ENCODE results near the gene DKKL1. TPM values are rescaled to one million over a fixed set of nuclear protein-coding genes. Genes with fewer than 3 reads are reported as not detected.

The DKKL1 gene
- total and polyA plus RNA-seq, 2 experiments from 2014 or later: 2.2 to 6.0 TPM

GRCh38 chr19:49333418-49333805, 30.3 kb upstream of the DKKL1 start:
- Histone ChIP-seq H3K9me3 (ENCODE audit: low read depth) (no peaks in the 10 kb centered on the region), H2AFZ (no peak overlapping the region), H3K4me3 (no peak overlapping the region), H3K79me2 (no peaks in the 10 kb centered on the region), H3K27ac (no peak overlapping the region), H3K27me3 (no peaks in the 10 kb centered on the region), H4K20me1 (ENCODE audit: insufficient read depth, poor library complexity, severe bottlenecking) (peaks cover 6% of the 10 kb centered on the region), H3K9me2 (replicated peaks; ENCODE audit: insufficient read depth) (no peaks in the 10 kb centered on the region), H3K36me3 (replicated peaks; ENCODE audit: insufficient read depth, low read depth) (no peaks in the 10 kb centered on the region), H3K4me1 (ENCODE audit: insufficient read depth) (no peaks in the 10 kb centered on the region), H3K4me2 (no peak overlapping the region)
- 78% methylated on average over 3 of the region's 3 CpGs for WGBS (ENCODE audit: low lambda C conversion rate, missing lambda C conversion rate)
- TF ChIP-seq EZH2phosphoT487 (IDR thresholded peaks at IDR 0.05; ENCODE audit: low read depth, severe bottlenecking, unreplicated experiment): no peak
- TF ChIP-seq CTCF (IDR thresholded peaks at IDR 0.05; ENCODE audit: poor library complexity): no peak
- DNase-seq (ENCODE audit: low spot score): no peak

- TF ChIP-seq CTCF (IDR thresholded peaks at IDR 0.05; ENCODE audit: poor library complexity) (no peak), EZH2phosphoT487 (IDR thresholded peaks at IDR 0.05; ENCODE audit: low read depth, severe bottlenecking, unreplicated experiment) (no peak), EZH2 (IDR thresholded peaks at IDR 0.05; ENCODE audit: borderline replicate concordance) (no peak)
- WGBS (ENCODE audit: low lambda C conversion rate, missing lambda C conversion rate): 90% methylated on average over 8 of the region's 8 CpGs
- no peak overlapping the region for H3K4me3 ChIP-seq
- peaks cover 7% of the 10 kb centered on the region for H4K20me1 ChIP-seq (ENCODE audit: insufficient read depth, poor library complexity, severe bottlenecking)
- H2AFZ ChIP-seq: no peak overlapping the region
- no peaks in the 10 kb centered on the region for H3K4me1 ChIP-seq (ENCODE audit: insufficient read depth)
- no peaks in the 10 kb centered on the region for H3K79me2 ChIP-seq
- H3K36me3 ChIP-seq (replicated peaks; ENCODE audit: insufficient read depth, low read depth): no peaks in the 10 kb centered on the region
- no peak overlapping the region for H3K4me2 ChIP-seq
- no peaks in the 10 kb centered on the region for H3K9me2 ChIP-seq (replicated peaks; ENCODE audit: insufficient read depth)
- no peaks in the 10 kb centered on the region for H3K9me3 ChIP-seq (ENCODE audit: low read depth)
- no peak overlapping the region for H3K27ac ChIP-seq
- H3K27me3 ChIP-seq: no peaks in the 10 kb centered on the region
- DNase-seq (ENCODE audit: low spot score): no peak
Observed at GRCh38 chr19:49333811-49334288, 29.8 kb upstream of the DKKL1 start.

GRCh38 chr19:49335071-49335783, 28.4 kb upstream of the DKKL1 start, which contains the start of gene CD37:
TSS of gene CD37 (plus strand) at chr19:49335406. CDS start at chr19:49335541, 135 bp downstream.
- H3K4me2 ChIP-seq: no peak within 1 kb of the TSS
- H4K20me1 ChIP-seq (ENCODE audit: insufficient read depth, poor library complexity, severe bottlenecking): peaks cover 7% of the 10 kb centered on the region
- 86% methylated on average over 13 of the region's 13 CpGs for WGBS (ENCODE audit: low lambda C conversion rate, missing lambda C conversion rate)
- H3K79me2 ChIP-seq: no peaks in the 10 kb centered on the region
- no peaks in the 10 kb centered on the region for H3K9me2 ChIP-seq (replicated peaks; ENCODE audit: insufficient read depth)
- H3K27ac ChIP-seq: no peak within 1 kb of the TSS
- no peak for DNase-seq (ENCODE audit: low spot score)
- H3K36me3 ChIP-seq (replicated peaks; ENCODE audit: insufficient read depth, low read depth): no peaks in the 10 kb centered on the region
- TF ChIP-seq EZH2 (IDR thresholded peaks at IDR 0.05; ENCODE audit: borderline replicate concordance): no peak
- H3K4me1 ChIP-seq (ENCODE audit: insufficient read depth): no peaks in the 10 kb centered on the region
- H3K27me3 ChIP-seq: no peaks in the 10 kb centered on the region
- H3K4me3 ChIP-seq: no peak within 1 kb of the TSS
- no peak within 1 kb of the TSS for H2AFZ ChIP-seq
- H3K9me3 ChIP-seq (ENCODE audit: low read depth): no peaks in the 10 kb centered on the region

- H3K4me1 ChIP-seq (ENCODE audit: insufficient read depth): no peaks in the 10 kb centered on the region
- H3K4me2 ChIP-seq: no peak overlapping the region
- no peaks in the 10 kb centered on the region for H3K9me3 ChIP-seq (ENCODE audit: low read depth)
- no peak overlapping the region for H3K27ac ChIP-seq
- no peak for DNase-seq (ENCODE audit: low spot score)
- 94% methylated on average over 14 of the region's 14 CpGs for WGBS (ENCODE audit: low lambda C conversion rate, missing lambda C conversion rate)
- H3K36me3 ChIP-seq (replicated peaks; ENCODE audit: insufficient read depth, low read depth): no peaks in the 10 kb centered on the region
- H3K9me2 ChIP-seq (replicated peaks; ENCODE audit: insufficient read depth): no peaks in the 10 kb centered on the region
- peaks cover 7% of the 10 kb centered on the region for H4K20me1 ChIP-seq (ENCODE audit: insufficient read depth, poor library complexity, severe bottlenecking)
- no peak overlapping the region for H2AFZ ChIP-seq
- TF ChIP-seq CTCF (IDR thresholded peaks at IDR 0.05; ENCODE audit: poor library complexity) (no peak), EZH2phosphoT487 (IDR thresholded peaks at IDR 0.05; ENCODE audit: low read depth, severe bottlenecking, unreplicated experiment) (no peak), EZH2 (IDR thresholded peaks at IDR 0.05; ENCODE audit: borderline replicate concordance) (no peak)
- no peak overlapping the region for H3K4me3 ChIP-seq
- H3K27me3 ChIP-seq: no peaks in the 10 kb centered on the region
- no peaks in the 10 kb centered on the region for H3K79me2 ChIP-seq
Observed at GRCh38 chr19:49335784-49336481, 27.7 kb upstream of the DKKL1 start.
